Measurements from ENCODE around the gene CSNK1E.

DNA sequence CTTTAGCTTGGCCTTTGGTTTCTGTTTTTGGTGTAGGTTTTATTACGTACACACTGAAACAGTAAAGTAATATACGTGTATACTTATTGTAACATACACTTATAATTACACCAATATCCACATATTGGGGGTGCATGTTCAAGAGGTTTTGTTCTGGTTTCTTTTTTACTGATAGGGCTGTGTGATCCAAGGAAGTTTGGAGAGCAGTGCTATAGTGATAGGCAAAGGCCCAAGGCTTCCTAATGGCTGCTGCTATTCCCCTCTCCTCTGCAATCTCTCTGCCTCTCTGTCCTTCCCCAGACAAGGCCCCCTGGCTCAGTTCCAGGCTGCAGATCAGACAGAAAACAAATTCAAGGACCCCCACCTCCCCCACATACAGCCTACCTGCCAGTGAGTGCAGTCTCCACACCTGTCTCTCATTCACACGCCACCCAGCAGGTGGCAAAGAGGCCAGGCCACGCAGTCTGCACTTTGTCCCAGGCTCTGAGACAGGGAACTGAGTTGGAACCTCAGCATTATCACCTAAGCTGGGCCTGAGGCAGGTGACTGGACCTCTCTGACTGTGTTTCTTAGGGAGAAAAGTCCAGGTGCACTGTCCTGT lies 59.5 kb downstream of the CSNK1E start:
- TF ChIP-seq GABPB1 (CRISPR knock-in tag; IDR thresholded peaks at IDR 0.05) (no peak), EP300 (IDR thresholded peaks at IDR 0.05; ENCODE audit: low read length) (no peak), ZNF197 (CRISPR knock-in tag; IDR thresholded peaks at IDR 0.05; ENCODE audit: low read depth) (no peak)
